Right forelimb (tissue), 1 donor: ENCODE results near the gene FAT1.

Experiments used
- DNase-seq: peaks from one replicate; pipeline ENCODE4 v3.0.0-alpha.2; 2018

Gene FAT1

GRCh38 chr4:186554914-186555827 lies 168.5 kb downstream of the FAT1 start, which contains the start of gene MTNR1A:
TSS of gene MTNR1A (minus strand) at chr4:186555567. CDS start at chr4:186555365, 202 bp downstream.
- DNase-seq, result no peak

- peak; percentile 53 for DNase-seq
Observed at GRCh38 chr4:186554539-186554913, 169.1 kb downstream of the FAT1 start.

DNA sequence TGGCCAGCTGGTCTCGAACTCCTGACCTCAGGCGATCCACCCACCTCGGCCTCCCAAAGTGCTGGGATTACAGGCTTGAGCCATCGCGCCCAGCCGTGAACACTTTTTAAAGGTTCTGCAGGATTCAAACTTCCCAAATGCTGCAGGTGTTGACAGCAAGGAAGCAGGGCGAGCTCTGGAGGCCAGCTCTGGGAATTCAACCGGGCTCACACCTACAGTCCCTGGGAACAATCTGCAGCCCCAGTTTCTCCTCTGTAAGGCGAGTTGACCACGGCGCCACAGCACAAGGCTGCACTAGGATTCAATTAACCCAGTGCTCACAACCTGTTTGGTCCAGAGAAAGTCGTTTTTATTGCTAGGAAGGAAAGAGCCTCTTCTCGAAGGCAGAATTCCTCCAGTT lies 169.9 kb downstream of the FAT1 start:
- no peak for DNase-seq

DNA sequence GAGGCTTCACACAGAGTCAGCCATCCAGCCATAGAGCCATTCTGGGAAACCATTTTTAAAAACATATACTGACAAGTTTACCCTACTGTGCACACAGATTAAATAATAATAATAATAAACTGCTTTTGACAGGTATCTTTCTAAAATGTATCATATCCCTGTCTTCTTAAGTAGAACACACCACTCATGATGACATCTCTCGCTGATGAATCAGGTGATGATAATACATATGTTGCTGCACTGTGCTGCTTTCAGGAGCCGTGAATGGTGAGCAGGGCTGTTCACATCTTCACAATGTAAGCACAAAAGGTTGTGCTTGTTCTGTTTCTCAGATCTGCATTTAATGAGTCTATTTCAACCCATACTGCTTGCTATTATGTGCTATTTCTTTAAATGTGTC lies 171.8 kb downstream of the FAT1 start:
- no peak for DNase-seq

DNA sequence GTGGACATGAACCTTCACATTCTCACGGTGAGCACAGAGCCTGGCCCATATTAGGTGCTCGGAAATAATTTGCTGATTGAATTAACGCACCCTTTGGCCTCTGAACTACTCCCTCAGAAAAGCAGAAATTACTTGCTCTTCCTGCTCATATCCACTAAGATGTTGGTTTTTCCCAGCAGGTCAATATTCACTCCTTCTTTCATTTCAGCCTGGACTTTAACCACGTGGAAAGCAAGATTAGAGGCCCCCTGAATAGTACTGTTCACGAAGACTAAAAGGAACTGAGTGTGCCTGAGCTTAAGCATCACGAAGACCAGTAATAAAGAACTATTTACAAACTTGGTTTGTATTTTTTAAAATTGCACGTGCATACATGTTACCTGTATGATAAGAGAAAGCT lies 178.2 kb downstream of the FAT1 start:
- DNase-seq, result no peak

- no peak for DNase-seq
Observed at GRCh38 chr4:186543206-186543605, 180.4 kb downstream of the FAT1 start.

DNA sequence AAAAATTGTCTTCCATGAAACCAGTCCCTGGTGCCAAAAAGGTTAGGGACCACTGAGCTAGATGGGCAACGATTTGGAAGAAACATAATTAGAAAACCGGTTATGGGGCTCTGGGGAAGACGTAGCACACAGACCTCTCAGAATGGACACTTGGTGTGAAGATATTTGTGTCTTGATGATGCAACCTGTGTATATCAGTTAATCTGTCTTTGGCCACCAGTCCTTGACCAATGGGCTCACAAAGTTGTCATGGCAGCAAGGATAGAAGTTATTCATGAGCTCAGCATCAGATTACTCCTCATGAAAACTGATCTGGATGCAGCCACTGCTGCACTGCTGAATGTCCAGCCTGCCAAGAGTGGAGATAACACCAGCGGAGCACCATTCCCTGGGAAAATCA lies 181.9 kb downstream of the FAT1 start:
- DNase-seq, result no peak

GRCh38 chr4:186537843-186538521 lies 185.7 kb downstream of the FAT1 start:
- no peak for DNase-seq
